ENCODE results near the gene IL22RA2.

Gene IL22RA2

GRCh38 chr6:137193256-137194070 lies 20.0 kb upstream of the IL22RA2 start:
- DNase-seq = no peak

- no peak for DNase-seq
These were observed 19.4 kb upstream of the IL22RA2 start for GRCh38 chr6:137192821-137193220.

GRCh38 chr6:137191670-137192069 lies 18.2 kb upstream of the IL22RA2 start:
- DNase-seq = no peak

- DNase-seq = no peak
These were observed 17.8 kb upstream of the IL22RA2 start for GRCh38 chr6:137191236-137191635.

- DNase-seq = no peak
These were observed 17.2 kb upstream of the IL22RA2 start for GRCh38 chr6:137190583-137191094.

GRCh38 chr6:137188855-137189254 lies 15.4 kb upstream of the IL22RA2 start:
- DNase-seq = no peak

- DNase-seq = no peak
These were observed 11.8 kb upstream of the IL22RA2 start for GRCh38 chr6:137185290-137185689.

- DNase-seq = no peak
These were observed 9.2 kb upstream of the IL22RA2 start for GRCh38 chr6:137182654-137183073.

GRCh38 chr6:137181891-137182653 lies 8.6 kb upstream of the IL22RA2 start:
- no peak for DNase-seq

- no peak for DNase-seq
These were observed 4.2 kb upstream of the IL22RA2 start for GRCh38 chr6:137177611-137178010.

- DNase-seq = no peak
These were observed 3.3 kb upstream of the IL22RA2 start for GRCh38 chr6:137176729-137177128.

- DNase-seq = no peak
These were observed 2.4 kb upstream of the IL22RA2 start for GRCh38 chr6:137175868-137176245.

- no peak for DNase-seq
These were observed 1.9 kb upstream of the IL22RA2 start for GRCh38 chr6:137175157-137175867.

GRCh38 chr6:137172734-137173431 lies 561 bp downstream of the IL22RA2 start:
- no peak for DNase-seq

- DNase-seq = no peak
These were observed 1.4 kb downstream of the IL22RA2 start for GRCh38 chr6:137171824-137172733.

- DNase-seq = no peak
These were observed 2.4 kb downstream of the IL22RA2 start for GRCh38 chr6:137171053-137171374.

- no peak for DNase-seq
These were observed 3.0 kb downstream of the IL22RA2 start for GRCh38 chr6:137170266-137171052.

GRCh38 chr6:137167702-137168377 lies 5.6 kb downstream of the IL22RA2 start:
- no peak for DNase-seq

- no peak for DNase-seq
These were observed 7.0 kb downstream of the IL22RA2 start for GRCh38 chr6:137166247-137167098.
